ENCODE data around the gene DNAJC1.

DNAJC1 gene

GRCh38 chr10:21771219-21771618 is 232.3 kb downstream of the DNAJC1 start:
- H4K20me1 ChIP-seq (ENCODE audit: low read depth, low read length) = no peaks in the 10 kb centered on the region
- H3K9ac ChIP-seq (ENCODE audit: low read length) = no peak overlapping the region
- no peaks in the 10 kb centered on the region for H3K79me2 ChIP-seq (ENCODE audit: insufficient read depth, low read length)
- no peak overlapping the region for H3K4me2 ChIP-seq (ENCODE audit: low read depth, low read length, poor library complexity, severe bottlenecking)
- no peak overlapping the region for H2AFZ ChIP-seq (ENCODE audit: low read depth, low read length, severe bottlenecking)
- no peaks in the 10 kb centered on the region for H3K27me3 ChIP-seq (ENCODE audit: low read length)
- no peak overlapping the region for H3K27ac ChIP-seq (ENCODE audit: low read depth, low read length)
- no peaks in the 10 kb centered on the region for H3F3A ChIP-seq (ENCODE audit: insufficient read depth)
- no peak for TF ChIP-seq EZH2phosphoT487 (conservative IDR thresholded peaks at IDR 0.05; ENCODE audit: low read length)
- TF ChIP-seq CTCF (IDR thresholded peaks at IDR 0.05; ENCODE audit: insufficient read depth, low read length, poor library complexity, severe bottlenecking) = no peak
- no peaks in the 10 kb centered on the region for H3K9me2 ChIP-seq (replicated peaks; ENCODE audit: insufficient read depth, low read length)
- no peaks in the 10 kb centered on the region for H3K9me3 ChIP-seq (ENCODE audit: insufficient read depth, low read length)
- no peaks in the 10 kb centered on the region for H3K36me3 ChIP-seq (ENCODE audit: low read length)
- H3K4me3 ChIP-seq (ENCODE audit: insufficient read depth, low read length, poor library complexity, severe bottlenecking) = no peak overlapping the region

GRCh38 chr10:21769041-21769440 is 234.5 kb downstream of the DNAJC1 start:
- H3F3A ChIP-seq (ENCODE audit: insufficient read depth) = no peaks in the 10 kb centered on the region
- H4K20me1 ChIP-seq (ENCODE audit: low read depth, low read length) = no peaks in the 10 kb centered on the region
- no peak overlapping the region for H3K27ac ChIP-seq (ENCODE audit: low read depth, low read length)
- no peak overlapping the region for H3K9ac ChIP-seq (ENCODE audit: low read length)
- no peaks in the 10 kb centered on the region for H3K9me3 ChIP-seq (ENCODE audit: insufficient read depth, low read length)
- no peaks in the 10 kb centered on the region for H3K27me3 ChIP-seq (ENCODE audit: low read length)
- no peaks in the 10 kb centered on the region for H3K9me2 ChIP-seq (replicated peaks; ENCODE audit: insufficient read depth, low read length)
- H3K4me3 ChIP-seq (ENCODE audit: insufficient read depth, low read length, poor library complexity, severe bottlenecking) = no peak overlapping the region
- no peak overlapping the region for H2AFZ ChIP-seq (ENCODE audit: low read depth, low read length, severe bottlenecking)
- no peak overlapping the region for H3K4me2 ChIP-seq (ENCODE audit: low read depth, low read length, poor library complexity, severe bottlenecking)
- no peak for TF ChIP-seq CTCF (IDR thresholded peaks at IDR 0.05; ENCODE audit: insufficient read depth, low read length, poor library complexity, severe bottlenecking)
- TF ChIP-seq EZH2phosphoT487 (conservative IDR thresholded peaks at IDR 0.05; ENCODE audit: low read length) = no peak
- H3K36me3 ChIP-seq (ENCODE audit: low read length) = no peaks in the 10 kb centered on the region
- H3K79me2 ChIP-seq (ENCODE audit: insufficient read depth, low read length) = no peaks in the 10 kb centered on the region

- Histone ChIP-seq H2AFZ (ENCODE audit: low read depth, low read length, severe bottlenecking) (no peak overlapping the region), H3K27me3 (ENCODE audit: low read length) (no peaks in the 10 kb centered on the region), H3K79me2 (ENCODE audit: insufficient read depth, low read length) (no peaks in the 10 kb centered on the region), H3K36me3 (ENCODE audit: low read length) (no peaks in the 10 kb centered on the region), H3K4me3 (ENCODE audit: insufficient read depth, low read length, poor library complexity, severe bottlenecking) (no peak overlapping the region), H3K27ac (ENCODE audit: low read depth, low read length) (no peak overlapping the region), H3F3A (ENCODE audit: insufficient read depth) (no peaks in the 10 kb centered on the region), H3K9me3 (ENCODE audit: insufficient read depth, low read length) (no peaks in the 10 kb centered on the region), H4K20me1 (ENCODE audit: low read depth, low read length) (no peaks in the 10 kb centered on the region), H3K9me2 (replicated peaks; ENCODE audit: insufficient read depth, low read length) (no peaks in the 10 kb centered on the region), H3K4me2 (ENCODE audit: low read depth, low read length, poor library complexity, severe bottlenecking) (no peak overlapping the region), H3K9ac (ENCODE audit: low read length) (no peak overlapping the region)
- TF ChIP-seq CTCF (IDR thresholded peaks at IDR 0.05; ENCODE audit: insufficient read depth, low read length, poor library complexity, severe bottlenecking) (no peak), EZH2phosphoT487 (conservative IDR thresholded peaks at IDR 0.05; ENCODE audit: low read length) (no peak)
These were observed 238.9 kb downstream of the DNAJC1 start for GRCh38 chr10:21764466-21765189.
